Stimulated activated CD8-positive, alpha-beta memory T cell treated with anti-CD3 and anti-CD28 coated beads, Interleukin-7, amount 100 ng/mL, for 1 hour (primary cell): ENCODE data around the gene SPATA22.
"Not testable (repeated sequence)": the region's sequence is repeated elsewhere in the genome, so short reads cannot be mapped to it uniquely, and the experiment has no call there.

Experiments
- DNase-seq, 2 donors: peaks; one replicate each; pipeline ENCODE4 v3.0.0-alpha.2; 2020; ENCODE audit warnings: low read depth in 2 of 2

The SPATA22 gene

GRCh38 chr17:3474212-3474611 lies 2.6 kb upstream of the SPATA22 start:
- DNase-seq, result no peak

DNA sequence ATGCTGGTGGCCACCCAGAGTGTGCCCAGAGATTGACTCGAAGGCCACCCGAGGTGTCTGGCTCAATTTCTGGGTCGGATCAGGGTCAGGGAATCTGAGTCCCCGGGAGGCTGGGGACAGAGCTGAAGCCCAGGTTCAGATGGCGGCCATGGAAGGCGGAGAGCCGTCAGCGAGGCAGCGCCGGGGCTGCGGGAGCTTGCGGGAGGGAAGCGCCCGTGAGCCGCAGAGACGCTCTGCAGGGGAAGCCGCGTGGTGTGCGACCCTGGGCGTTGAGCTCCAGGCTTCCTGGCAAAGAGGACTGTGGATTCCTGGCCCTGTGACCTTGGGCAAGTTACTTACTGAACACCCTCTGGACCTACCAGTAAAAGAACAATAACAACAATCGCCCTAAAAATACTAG lies 518 bp upstream of the SPATA22 start:
- no peak for DNase-seq

DNA sequence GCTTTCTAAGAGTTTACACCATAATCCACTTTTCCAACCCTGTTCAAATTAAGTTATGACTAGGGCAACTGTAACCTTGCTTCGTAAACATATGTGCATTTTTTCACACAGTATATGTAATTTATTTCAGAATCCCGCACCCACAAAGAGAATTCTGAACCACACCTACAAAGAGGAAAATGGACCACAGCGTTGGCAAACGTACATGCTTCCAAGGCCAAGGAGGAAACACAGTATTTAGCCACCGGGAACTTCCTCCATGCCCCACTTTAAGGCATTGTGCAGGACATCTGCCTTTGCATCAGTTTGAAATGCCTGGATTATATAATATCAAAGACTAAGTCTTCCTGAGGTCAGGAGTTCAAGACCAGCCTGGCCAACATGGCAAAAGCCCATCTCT lies 2.1 kb downstream of the SPATA22 start:
- DNase-seq, result no peak

DNA sequence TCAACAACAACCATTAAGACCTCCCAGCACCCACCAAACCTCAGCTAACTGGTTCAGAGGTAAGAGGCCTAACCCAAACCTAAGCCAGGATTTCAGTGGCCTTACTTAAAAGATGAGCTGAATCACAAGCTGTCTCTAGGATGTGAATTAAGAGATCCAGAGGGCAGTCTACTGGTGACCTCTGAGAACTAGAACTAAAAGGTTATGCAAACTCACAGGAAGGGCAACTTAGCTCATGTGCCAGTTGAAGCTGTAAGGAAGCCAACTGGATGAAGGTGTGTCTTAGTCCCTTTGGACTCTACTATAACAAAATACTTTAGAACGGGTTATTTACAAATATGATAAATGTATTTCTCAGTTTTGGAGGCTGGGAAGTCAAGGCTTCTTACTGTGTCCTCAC lies 5.3 kb downstream of the SPATA22 start:
- DNase-seq, result not testable (repeated sequence)

DNA sequence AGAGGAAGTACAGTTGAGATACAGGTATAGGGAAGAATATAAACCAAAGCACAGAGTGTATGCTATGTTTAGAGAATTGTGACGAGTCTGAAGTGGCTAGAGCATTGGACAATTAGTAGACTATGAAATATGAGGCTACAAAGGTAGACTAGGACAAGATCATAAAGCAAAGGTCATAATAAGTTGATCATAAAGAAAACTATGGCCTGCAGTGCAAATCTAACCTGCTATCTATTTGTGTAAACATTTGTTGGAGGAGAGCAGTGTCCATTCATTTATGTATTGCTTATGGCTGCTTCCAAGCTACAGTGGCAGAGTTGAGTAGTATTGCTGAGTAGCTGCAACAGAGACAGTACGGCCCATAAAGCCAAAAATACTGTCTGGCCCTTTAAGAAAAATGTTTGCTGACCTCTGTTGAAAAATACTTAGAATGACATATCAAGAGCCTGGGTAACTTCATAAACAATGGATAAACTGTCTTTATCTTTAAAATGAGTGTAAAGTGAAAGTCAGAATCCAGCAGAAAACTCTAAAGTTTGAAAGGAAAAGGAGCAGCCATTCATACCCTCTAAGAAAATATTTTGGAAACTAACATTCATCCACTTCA lies 23.5 kb downstream of the SPATA22 start:
- DNase-seq, result no peak

GRCh38 chr17:3447625-3448024 lies 24.0 kb downstream of the SPATA22 start:
- no peak for DNase-seq

GRCh38 chr17:3440451-3440850 lies 31.2 kb downstream of the SPATA22 start:
- DNase-seq, result no peak

DNA sequence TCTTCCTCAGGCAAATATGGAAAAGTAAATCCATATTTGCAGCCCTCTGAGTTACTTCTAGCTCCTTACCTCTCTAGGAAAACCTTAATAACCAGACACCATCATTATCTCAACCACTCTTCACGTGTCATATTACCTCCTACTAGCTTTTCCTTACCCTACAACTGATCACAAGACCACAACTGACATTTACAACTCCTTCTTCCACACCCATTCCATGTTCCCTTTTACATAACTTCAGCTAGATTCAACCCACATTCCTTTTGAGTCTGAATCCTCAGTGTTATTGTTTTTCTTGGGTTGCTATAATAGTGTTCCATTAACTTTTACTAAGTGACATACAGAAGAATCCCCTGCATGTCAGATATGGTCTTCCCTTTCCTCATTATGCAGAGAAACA lies 33.3 kb downstream of the SPATA22 start:
- no peak for DNase-seq

- DNase-seq, result no peak
Measured at GRCh38 chr17:3433741-3434140, 37.9 kb downstream of the SPATA22 start, which contains the start of gene OR1E2. Gene OR1E2 (minus strand): TSS chr17:3433841. CDS start chr17:3433841, 0 bp downstream.

DNA sequence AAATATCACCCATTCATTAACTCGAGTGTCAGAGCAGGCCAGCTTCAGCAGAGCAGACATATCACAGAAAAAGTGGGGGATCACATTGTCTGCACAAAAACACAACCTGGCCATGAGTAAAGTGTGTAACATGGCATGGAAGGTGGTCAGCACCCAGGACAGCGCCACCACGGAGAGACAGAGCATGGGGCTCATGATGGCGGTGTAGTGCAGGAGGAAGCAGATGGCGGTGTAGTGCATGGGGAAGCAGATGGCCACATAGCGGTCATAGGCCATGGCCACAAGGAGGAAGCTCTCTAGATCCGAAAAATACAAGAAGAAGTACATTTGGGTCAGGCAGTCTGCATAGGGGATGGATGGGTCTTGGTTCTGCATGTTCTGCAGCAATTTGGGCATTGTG lies 38.4 kb downstream of the SPATA22 start:
- not testable (repeated sequence) for DNase-seq

- DNase-seq, result no peak
Measured at GRCh38 chr17:3418222-3418621, 53.4 kb downstream of the SPATA22 start.

GRCh38 chr17:3415610-3416009 lies 56.0 kb downstream of the SPATA22 start:
- DNase-seq, result no peak

DNA sequence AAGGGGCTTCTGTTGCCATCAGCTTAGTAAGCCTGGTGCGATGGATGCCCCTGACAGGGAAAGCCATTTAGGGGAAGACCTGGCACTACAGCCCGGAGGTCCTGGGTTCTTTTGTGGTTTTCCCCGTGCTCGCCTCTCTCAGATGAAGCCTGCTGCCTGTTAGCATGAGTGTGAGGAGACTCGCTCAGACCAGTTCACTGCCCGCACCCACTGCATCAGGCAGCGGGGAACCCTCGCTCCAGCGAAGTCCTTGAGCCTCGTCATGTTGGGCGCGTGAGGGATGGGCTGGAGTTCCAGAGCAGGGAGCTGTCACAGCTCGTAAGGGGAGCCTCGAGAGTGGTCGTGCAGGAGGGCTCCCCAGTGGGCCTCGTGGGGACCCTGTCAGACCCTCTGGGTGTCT lies 59.4 kb downstream of the SPATA22 start:
- DNase-seq, result not testable (repeated sequence)

GRCh38 chr17:3411070-3411469 lies 60.5 kb downstream of the SPATA22 start, which contains the start of gene OR3A3:
Gene OR3A3 (plus strand): TSS chr17:3411370.
- no peak for DNase-seq

GRCh38 chr17:3403856-3404255 lies 67.8 kb downstream of the SPATA22 start:
- DNase-seq, result not testable (repeated sequence)

DNA sequence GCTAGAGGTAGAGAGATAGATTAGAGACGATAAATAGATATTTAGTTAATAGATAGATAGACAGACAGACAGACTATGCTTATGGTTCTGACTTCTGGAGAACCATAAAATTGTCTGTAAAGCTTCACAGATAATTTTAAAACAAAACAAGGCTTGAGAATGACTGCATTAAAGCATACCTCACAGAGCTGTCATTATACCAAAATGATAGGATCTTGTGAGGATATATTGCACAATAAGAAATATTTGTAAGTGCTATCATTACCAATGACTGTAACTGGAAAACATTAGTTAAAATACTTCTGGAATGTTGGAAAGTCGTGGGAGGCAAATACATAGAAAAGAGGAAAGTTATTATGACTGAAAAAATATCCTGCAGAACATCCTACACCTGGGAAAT lies 69.8 kb downstream of the SPATA22 start:
- DNase-seq, result no peak

DNA sequence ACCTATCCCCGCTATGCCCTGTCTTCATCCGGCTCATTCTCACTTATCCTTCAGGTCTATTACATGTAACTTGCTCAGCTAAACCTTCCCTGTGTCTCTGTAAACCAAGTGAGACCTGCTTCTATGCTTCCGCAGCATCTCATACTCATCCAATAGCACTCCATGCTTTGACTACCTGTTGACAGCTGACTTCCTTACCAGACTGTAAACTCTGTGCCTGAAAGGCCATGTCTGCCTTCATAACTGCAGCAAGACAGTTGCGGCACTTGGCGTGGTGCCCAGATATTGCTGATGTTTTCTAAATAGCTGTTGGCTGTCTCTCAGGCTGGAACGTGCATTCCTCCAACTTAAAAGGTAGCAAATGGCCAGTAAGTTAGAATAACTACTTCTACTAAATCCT lies 71.6 kb downstream of the SPATA22 start:
- DNase-seq, result no peak

- DNase-seq, result no peak
Measured at GRCh38 chr17:3398310-3398709, 73.3 kb downstream of the SPATA22 start, which contains the start of gene OR1E1. Gene OR1E1 (minus strand): TSS chr17:3398410. CDS start chr17:3398410, 0 bp downstream.

- DNase-seq, result not testable (repeated sequence)
Measured at GRCh38 chr17:3397801-3398200, 73.8 kb downstream of the SPATA22 start.
